Right kidney (tissue), 1 donor: ENCODE measurements around the gene TBC1D10B.
"Not testable (repeated sequence)": the region's sequence is repeated elsewhere in the genome, so short reads cannot be mapped to it uniquely, and the experiment has no call there.

Experiments used
- DNase-seq: peaks from one replicate; pipeline ENCODE4 v3.0.0-alpha.2; 2016

The TBC1D10B gene

DNA sequence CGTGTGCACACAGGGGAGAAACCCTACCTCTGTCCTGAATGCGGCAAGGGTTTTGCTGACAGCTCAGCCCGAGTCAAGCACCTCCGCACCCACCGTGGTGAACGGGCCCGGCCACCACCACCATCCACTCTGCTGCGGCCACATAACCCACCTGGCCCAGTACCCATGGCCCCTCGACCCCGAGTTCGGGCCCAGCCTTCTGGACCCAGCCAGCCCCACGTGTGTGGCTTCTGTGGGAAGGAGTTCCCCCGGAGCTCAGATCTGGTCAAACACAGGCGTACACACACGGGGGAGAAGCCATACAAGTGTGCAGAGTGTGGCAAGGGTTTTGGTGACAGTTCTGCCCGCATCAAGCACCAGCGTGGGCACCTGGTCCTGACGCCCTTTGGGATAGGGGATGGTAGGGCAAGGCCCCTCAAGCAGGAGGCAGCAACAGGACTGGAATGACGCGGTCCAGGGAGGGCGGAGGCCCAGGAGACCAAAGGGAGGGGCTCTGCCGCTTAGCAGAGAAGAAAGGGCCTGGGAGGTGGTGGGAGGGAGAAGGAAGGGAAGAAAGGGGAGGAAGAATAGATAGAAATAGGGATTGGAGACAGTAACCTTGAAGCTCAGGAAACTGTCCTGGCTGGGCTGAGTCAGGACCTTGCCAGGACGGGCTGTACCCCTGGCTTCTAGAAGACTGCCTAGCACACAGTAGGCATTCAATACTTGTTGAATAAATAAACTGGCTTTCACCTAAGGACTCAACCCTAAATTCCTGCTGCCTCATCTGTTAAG is 28.6 kb upstream of the TBC1D10B start:
- no peak for DNase-seq

DNA sequence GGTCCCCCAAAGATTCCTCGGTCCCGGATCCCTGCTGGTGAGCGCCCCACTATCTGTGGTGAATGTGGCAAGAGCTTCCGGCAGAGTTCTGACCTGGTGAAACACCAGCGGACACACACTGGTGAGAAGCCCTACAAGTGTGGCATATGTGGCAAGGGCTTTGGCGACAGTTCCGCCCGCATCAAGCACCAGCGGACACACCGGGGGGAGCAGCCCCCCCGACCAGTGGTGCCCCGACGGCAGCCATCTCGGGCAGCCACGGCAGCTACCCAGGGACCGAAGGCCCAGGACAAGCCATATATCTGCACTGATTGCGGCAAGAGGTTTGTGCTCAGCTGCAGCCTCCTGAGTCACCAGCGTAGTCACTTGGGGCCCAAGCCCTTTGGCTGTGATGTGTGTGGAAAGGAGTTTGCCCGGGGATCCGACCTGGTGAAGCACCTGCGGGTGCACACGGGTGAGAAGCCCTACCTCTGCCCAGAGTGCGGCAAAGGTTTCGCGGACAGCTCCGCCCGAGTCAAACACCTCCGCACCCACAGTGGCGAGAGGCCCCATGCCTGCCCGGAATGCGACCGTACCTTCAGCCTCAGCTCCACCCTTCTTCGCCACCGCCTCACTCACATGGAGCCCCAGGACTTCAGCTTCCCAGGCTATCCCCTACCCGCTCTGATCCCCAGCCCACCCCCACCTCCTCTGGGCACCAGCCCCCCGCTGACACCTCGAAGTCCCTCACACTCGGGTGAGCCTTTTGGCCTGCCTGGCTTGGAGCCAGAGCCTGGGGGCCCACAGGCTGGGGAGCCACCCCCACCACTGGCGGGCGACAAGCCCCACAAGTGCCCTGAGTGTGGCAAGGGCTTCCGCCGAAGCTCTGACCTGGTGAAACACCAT is 27.7 kb upstream of the TBC1D10B start:
- DNase-seq, result no peak

DNA sequence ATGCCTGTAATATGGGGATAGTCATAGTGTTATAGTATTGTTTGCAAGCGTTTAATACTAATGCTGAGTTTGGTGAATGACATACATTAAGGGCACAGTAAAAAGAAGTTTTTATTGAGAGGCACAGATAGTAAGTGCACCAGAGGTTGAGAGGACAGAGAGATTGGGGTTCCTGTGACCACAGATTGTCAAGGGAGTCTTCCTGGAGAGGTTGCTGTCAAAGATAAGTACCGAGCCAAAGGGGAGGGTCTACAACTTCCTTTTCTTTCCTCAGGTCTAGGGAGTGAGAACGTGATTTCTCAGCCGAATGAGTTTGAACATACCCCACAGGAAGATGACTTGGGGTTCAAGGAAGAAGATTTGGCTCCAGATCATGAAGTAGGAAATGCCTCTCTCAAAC is 26.8 kb upstream of the TBC1D10B start:
- no peak for DNase-seq

DNA sequence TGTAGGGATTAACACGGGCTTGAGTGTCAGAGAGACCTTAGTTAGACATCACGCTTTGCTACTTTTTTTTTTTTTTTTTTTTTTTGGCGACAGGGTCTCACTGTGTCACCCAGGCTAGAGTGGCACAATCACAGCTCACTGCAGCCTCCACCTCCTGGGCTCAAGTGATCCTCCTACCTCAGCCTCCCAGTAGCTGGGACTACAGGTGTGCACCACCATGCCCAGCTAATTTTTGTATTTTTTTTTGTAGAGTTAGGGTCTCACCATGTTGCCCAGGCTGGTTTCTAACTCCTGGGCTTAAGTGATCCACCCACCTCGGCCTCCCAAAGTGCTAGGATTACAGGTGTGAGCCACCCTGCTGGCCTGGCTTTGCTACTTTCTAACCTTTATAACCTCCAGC is 26.3 kb upstream of the TBC1D10B start:
- not testable (repeated sequence) for DNase-seq

DNA sequence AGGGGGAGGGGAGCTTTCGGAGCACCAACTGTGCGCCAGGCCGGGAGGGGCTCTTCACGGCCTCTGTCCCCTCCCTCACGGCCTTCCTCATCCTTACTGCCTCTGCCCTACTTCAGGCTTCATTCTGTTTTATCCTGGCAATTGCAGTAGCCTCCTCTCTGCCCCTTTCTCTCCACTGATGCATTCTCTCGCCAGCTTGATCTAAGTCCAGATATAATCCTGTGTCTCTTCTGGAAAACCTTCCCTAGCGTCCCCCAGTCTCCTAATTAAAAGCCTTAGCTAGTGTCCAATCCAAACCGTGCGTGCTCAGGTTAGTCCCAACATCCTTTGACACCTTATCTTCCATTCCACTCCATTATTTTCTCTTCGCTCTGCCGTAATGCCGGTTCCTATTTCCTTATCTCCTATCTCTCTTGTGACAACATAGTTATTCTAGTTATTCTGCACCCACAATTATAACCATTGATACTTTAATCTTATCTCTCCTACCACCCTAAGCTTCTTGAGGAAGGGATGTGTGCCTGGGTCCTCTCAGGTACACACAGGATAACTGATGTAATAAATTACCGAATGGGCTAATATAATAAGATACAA is 25.8 kb upstream of the TBC1D10B start:
- DNase-seq, result no peak

DNA sequence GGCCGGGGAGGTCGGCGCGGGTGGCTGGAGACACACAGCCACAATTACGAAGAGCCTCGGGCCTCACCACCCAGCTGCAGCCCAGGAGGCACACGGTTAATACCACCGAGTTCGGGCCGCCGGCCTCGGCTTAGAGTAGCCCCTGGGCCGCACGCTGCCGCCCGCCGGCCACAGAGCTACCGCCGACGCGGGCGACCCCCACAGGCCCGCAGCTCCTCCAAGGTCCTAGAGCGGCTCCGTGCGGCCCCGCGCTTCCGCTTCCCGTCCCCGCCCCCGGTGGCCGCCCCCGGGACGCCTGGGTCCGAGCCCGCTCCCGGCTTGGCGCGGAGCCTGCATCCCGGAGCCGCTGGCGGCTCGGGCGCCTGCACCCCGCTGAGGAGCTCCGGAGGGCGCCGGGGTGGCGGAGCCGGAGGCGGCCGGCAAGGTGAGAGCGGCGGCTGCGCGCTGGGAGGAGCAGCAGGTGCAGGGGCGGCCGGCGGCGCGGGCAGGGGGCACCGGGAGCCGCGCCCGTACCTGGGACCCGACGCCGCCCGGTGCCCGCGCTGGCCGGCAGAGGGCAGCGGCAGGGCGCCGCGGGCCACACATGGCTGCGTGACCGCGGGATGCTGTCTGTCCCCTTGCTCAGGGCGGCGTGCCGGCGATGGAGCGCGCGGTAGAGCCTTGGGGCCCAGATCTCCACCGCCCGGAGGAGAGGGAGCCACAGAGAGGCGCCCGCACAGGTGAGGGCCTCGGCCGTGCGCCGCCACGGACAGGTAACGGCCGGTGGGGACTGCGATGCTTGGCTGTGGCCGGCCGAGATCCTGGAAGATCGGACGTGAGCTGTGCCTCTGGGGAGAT is 25.1 kb upstream of the TBC1D10B start, which contains the start of gene ZNF48:
TSS of gene ZNF48 (plus strand) at position 266 of the 837 bp plus-strand sequence. CDS start at position 641, 375 bp downstream.
- peak; percentile 79 for DNase-seq

DNA sequence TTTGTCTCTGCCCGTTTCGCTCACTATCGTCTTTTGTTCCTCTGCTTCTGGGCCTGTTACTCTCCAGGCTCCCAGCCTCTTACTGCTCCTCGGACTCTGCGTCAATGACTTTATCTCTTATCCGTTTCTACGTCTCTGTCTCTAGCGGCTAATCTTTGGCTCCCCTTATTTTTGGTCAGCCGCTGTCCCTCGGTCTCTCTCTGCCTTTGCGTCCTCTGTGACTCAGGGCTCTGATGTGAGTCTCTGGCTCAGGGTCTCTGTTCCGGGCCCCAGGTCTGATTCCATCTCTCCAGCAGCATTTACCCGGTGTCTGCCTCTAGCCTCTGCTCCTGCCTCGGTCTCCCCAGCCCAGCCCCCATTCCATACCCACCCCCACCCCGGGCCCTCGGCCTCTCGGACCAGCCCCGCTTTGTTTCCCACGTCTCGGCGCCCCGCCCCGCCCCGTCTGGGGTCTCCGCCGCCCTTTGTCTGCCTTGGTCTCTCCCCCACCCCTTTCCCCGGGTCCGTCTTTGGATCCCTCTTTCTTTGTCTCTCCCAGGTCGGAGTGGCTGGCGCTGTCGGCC is 24.4 kb upstream of the TBC1D10B start:
- DNase-seq, result peak; percentile 89

DNA sequence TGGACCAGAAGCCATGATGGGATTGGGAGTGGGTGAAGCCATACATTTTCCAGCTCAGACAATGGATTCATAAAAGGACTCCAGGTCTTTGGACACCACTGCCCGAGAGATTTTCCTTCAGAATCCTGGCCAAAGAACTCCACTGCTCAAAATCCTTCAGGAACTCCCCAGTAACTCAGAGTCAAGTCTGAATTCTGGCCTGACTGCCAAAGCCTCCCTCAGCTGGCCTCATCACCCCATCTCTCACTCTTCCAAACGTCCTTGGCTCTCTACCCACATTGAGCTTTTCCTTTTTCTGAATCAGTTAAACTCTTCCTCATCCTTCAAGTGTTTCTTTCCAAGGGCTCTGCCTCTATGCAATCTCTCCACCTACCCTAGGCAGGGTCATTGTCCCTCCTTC is 13.2 kb upstream of the TBC1D10B start:
- DNase-seq, result no peak

DNA sequence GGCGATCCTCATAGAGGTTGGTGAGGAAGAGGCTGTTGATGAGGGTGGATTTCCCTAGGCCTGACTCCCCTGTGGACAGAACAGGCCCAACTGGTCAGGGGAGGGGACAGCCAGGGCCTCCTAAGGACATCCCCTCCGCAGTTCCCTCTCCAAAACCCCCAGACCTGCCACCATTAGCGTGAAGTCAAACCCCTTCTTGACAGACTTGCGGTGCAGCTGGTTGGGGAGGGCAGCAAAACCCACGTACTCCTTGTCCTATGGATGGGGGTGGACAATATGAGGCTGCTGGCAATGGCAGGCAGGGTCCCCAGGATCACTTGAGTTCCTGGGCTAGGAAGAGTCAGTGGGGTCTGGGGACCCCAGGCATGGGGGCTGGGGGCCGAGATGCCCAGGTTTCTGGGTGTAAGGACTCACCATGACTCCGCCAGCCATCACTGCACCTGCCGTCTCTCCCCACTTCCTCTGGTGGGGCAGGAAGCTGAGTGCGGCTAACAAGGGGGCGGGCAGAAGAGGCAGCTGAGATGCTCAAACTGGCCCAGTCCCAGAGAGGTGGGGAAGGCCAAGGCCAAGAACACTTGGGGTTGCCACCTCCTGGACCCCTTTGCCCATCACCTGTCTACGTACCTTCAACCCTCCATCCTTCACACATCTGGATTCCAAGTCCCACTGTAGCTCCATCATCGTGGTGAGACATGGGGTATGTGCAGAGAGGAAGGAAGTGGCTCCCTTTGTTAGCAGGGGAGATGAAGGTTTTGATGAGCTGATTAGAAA is 12.0 kb upstream of the TBC1D10B start, which contains the start of gene SEPTIN1:
TSS of gene SEPTIN1 (minus strand) at position 451 of the 771 bp plus-strand sequence. CDS start at position 432, 19 bp downstream.
- DNase-seq, result no peak

DNA sequence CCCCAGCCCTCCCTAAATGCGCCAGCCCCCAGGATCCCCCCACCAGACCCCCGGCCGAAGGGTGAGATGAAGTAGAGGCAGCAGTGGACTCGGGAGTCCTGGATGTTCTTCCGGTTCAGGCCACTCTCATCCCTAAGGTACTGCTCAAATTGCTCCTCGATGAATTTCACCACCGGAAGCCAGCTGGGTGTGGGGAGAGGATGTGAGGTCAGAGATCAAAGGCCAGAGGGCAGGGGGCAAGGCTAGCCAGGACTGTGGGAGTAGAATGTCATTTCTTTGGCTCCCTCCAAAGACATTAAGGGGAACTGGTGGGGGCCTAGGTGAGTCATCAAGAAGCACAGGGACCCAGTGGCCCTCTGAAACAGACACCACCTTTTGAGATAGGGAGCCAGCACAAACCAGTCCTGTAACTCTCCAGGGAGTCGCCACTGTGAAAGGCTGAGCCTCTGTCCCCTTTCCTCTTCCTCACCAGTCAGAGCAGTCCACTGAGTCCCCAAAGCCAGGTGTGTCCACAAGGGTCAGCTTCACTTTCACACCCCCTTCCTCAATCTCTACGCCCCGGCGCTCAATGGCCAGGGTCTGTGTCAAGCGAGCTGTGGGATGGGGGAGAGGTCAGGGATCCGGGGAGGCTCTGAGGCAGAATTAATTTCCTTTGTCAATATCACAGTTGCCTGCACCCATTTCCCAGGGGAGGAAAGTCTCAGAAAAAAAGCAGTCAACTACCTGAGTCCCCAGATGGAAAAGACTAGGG is 11.2 kb upstream of the TBC1D10B start:
- DNase-seq, result no peak

DNA sequence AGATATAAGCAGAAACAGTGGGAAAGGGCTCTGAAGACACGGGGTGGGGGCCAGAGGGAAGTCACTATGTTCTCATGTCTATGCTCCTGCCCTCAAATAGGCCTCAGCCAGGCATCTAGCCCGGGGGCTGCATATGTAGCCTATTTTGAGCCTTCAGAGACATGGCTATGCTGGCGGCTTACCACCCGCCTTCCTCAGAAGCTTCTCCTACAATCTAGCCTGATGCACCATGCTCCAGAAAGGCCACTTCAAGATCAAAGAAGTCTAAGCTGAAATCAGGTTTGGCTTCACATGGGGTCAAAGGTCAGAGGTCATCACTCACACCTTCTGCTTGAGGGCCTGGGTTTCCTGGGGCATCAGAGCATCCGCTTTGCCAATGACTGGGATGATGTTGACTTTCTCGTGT is 10.5 kb upstream of the TBC1D10B start:
- DNase-seq, result no peak

DNA sequence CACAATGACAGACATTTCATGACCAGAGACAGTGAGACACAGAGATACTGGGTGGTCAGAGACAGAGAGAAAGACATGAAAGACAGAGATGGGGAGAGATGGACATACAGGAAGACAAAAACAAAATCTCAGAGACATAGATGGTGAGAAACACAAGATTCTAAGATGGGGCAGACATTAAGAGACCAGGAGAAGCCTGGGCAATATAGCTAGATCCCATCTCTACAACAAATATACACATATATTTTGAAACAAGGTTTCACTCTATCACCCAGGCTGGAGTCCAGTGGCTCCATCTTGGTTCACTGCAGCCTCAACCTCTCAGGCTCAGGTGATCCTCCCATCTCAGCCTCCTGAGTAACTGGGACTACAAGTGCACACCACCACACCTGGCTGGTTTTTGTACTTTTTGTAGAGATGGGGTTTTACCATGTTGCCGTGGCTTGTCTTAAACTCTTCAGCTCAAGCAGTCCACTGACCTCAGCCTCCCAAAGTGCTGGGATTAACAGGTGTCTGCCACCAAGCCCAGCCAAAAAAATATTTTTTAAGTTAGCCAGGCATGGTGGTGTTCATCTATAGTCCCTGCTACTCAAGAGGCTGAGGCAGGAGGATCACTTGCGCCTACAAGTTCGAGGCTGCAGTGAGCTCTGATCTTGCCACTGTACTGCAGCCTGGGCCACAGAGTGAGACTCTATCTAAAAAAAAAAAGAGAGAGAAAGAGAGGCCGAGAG is 9.9 kb upstream of the TBC1D10B start:
- DNase-seq, result no peak

DNA sequence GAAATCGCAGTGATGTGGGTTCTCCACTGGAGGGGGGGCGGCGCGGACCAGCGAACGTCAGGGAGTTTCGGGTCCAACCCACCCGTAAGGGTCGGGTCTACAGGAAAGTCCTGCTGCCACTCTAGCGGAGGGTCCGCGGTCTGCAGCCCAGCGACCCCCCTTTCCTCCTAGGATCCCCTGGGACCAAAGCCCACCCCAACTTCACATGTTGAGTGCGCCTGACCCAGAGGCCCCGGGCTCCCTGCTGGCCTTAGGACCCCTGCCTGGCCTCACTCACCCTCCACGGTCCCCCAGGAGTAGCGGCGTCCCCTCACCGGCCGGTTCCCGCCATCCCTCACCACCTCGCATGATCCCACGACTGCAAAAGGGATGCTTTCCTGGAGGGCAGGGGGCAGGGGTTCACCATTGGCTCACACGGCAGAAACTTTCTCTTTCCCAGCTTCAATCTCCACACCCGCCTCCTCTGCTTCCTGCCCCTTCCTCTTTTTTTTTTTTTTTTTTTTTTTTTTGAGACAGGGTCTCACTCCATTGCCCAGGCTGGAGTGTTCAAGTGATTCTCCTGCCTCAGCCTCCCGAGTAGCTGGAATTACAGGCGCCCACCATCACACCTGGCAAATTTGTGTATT is 9.0 kb upstream of the TBC1D10B start:
- no peak for DNase-seq

DNA sequence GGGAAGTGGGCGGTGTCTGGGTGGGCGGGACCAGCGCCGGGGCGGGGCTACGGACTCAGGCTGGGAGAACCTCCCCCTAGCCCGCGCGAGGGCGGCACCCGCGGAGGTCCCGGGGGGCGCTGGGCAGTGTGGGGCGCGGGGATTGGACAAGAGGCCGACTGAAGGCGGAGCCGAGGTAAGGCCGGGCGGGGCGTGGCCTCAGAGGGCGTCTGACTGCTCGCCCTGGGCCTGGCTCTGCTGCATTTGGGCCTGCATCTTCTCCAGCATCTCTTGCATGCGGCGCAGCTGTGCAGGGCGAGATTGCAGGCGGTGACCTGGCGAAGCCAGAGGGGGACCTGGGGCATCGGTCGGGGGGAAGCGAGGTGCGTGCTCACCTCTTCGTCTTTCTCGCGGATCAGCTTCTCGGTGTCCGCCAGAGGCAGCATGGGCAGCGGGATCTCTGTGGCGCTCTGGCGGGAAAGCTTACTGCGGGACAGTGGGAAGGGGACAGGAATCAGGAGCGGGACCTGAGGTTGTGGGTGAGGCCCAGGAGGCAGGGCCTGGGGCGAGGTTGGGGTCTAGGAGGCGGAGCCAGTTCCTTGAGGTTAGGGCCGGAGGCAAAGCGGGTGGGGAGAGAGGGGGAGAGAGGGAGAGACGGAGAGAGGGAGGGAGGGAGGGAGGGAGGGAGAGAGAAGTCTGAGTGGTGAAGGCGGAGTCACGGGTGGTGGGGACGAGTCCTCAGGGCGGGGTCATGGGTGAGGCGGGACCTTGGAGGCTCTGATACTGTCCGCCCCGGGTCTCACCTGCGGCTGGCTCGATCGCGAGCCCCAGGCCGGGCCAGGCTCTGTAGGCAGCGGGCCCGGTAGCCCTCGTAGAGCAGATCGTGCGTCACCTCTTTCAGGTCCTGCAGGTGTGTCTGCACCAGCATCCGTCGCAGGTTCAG is 8.2 kb upstream of the TBC1D10B start:
- peak; percentile 95 for DNase-seq

DNA sequence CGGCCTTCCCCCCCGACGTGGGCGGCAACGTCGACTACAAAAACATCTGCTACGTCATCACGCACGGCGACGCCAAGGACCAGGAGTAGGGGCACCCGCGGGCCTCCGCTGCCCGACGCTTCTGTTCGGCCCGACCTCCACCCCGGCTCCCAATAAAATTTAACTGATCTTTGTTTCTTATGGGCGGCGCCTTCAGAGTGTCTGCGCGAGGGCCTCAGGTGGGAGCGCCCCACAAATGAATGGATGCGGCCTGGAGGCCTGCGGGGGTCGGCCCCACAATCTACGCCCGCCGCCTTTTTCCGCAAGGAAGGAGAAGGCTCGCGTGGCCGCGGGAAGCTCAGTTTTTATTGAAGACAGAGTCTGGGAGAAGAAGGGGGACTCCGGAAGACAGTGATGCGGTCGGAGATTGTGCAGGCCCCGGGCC is 7.5 kb upstream of the TBC1D10B start:
- peak; percentile 93 for DNase-seq

DNA sequence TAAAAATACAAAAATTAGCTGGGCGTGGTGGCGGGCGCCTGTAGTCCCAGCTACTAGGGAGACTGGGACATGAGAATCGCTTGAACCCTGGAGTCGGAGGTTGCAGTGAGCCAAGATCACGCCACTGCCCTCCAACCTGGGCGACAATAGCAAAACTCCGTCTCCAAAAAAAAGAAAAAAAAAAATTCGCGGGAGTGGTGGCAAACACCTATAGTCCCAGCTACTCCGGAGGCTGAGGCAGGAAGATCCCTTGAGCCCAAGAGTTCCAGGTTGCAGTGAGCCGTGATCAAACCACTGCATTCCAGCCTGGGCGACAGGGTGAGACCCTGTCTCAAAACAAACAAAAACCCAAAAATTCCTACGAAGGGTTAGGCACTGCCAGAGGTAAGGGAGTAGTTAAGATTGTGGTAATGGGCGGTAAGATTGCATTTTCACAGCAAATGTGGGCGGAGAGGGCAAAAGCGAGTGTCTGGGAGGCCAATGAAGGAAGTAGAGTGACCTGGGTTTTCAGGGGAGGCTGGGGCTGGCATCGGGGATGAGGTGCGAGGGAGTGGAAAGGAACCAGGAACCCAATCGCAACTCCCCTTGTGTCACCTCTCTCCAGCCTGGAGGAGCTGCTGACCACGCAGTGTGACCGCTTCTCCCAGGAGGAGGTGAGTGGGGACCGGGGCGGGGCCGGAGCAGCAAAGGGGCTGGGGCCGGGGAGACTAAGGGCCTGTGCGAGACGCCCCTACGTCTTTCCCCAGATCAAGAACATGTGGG is 6.9 kb upstream of the TBC1D10B start:
- DNase-seq, result peak; percentile 70

DNA sequence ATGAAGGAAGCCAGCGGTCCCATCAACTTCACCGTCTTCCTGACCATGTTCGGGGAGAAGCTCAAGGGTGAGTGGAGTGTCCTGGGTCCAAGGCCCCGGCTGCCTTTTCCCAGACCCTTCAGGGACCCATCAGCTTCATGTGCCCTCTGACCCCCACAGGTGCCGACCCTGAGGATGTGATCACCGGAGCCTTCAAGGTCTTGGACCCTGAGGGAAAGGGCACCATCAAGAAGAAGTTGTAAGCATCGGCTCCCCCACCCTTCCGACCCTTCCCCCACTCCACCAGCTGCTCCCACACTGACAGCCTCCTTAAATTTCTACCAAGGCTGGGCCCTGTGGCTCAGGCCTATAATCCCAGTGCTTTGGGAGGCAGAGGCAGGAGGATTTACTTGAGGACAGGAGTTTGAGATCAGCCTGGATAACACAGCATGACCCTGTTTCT is 6.2 kb upstream of the TBC1D10B start:
- no peak for DNase-seq
